Measurements from ENCODE around the gene CUX1.
"Not testable (repeated sequence)": the region's sequence is repeated elsewhere in the genome, so short reads cannot be mapped to it uniquely, and the experiment has no call there.

Gene CUX1

DNA sequence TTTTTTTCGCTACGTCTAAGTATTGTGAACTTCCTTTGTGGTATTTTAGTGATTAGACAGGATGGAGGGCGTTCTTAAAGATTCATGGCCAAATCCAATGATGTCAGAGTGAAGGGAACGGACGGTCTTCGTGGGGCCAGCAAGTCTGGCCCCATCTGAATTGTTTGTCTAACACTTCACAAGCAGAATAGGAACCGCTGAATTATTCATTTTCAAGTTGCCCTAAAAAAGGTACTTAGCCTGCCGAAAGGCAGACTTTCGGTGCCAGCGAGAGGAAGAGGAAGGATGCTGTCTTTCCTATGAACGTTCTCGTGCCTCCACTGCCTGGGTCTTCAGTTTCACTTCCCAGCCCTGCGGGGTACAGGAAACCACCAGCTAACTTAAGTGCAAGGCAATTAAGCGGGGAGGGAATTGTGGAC lies 323.5 kb downstream of the CUX1 start:
- no peak for DNase-seq (ENCODE audit: extremely low spot score, insufficient read length, low read depth)

GRCh38 chr7:102142433-102142832 lies 325.0 kb downstream of the CUX1 start:
- FAIRE-seq; DNase-seq (ENCODE audit: extremely low spot score, insufficient read length, low read depth): not testable (repeated sequence)

More for the DNA sequence above, 323.5 kb downstream of the CUX1 start:
- peak; percentile 81 for FAIRE-seq

- FAIRE-seq (no peak), DNase-seq (ENCODE audit: extremely low spot score, insufficient read length, low read depth) (no peak)
These were observed 328.7 kb downstream of the CUX1 start for GRCh38 chr7:102146122-102146521.

GRCh38 chr7:102147008-102147407 lies 329.6 kb downstream of the CUX1 start:
- DNase-seq (ENCODE audit: extremely low spot score, insufficient read length, low read depth) = no peak

GRCh38 chr7:102148799-102149198 lies 331.4 kb downstream of the CUX1 start:
- FAIRE-seq (no peak), DNase-seq (ENCODE audit: extremely low spot score, insufficient read length, low read depth) (no peak)

More at GRCh38 chr7:102147008-102147407, 329.6 kb downstream of the CUX1 start:
- no peak for FAIRE-seq

GRCh38 chr7:102149416-102149815 lies 332.0 kb downstream of the CUX1 start:
- FAIRE-seq (no peak), DNase-seq (ENCODE audit: extremely low spot score, insufficient read length, low read depth) (no peak)

GRCh38 chr7:102150266-102150665 lies 332.8 kb downstream of the CUX1 start:
- FAIRE-seq = no peak
- DNase-seq (ENCODE audit: extremely low spot score, insufficient read length, low read depth) = no peak

DNA sequence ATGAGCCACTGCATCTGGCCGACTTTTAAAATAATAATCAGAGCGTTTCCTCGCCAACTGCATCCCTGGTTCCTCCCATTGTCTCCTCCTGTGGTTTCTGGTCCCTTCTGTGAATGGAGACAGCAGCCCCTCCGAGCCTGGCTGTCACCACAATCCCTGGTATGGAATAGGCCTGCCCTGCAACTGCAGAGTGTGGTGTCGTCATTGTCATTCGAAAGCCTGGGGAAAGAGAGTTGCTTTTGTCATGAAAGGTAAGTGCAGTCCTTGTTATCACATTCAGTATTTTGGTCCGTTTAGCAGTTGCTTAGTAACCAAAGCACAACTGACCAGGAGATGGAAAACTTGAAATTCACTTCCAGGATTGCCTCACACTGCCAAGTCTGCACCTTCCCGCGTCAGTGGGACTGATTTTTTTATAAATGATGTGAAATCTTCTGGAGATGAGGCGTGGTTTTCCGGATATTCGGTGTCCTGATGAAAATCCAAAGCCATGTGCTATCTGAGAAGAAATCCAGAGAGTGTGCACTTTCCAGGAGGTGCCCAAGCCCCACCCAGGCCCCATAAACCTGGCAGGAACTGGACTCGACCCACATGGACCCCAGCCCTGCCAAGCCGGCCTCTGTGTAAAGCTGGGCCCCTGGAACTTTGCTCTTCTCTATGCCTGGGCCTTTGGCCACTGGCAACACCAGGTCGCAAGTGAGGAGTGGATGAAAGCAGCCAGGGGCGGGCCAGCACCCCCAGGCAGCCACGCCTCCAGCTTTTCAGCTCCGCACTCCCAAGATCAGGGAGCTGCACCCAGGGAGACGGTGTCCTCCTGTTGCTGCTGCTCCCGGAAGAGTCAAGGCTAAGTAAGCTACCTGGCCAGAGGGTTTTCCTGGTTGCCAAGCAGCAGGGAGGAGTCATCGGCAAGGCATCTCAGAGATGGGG lies 335.5 kb downstream of the CUX1 start:
- FAIRE-seq = no peak
- no peak for DNase-seq (ENCODE audit: extremely low spot score, insufficient read length, low read depth)

- DNase-seq (ENCODE audit: extremely low spot score, insufficient read length, low read depth) = no peak
These were observed 336.1 kb downstream of the CUX1 start for GRCh38 chr7:102153599-102153946.

GRCh38 chr7:102154425-102154824 lies 337.0 kb downstream of the CUX1 start:
- no peak for DNase-seq (ENCODE audit: extremely low spot score, insufficient read length, low read depth)
- no peak for FAIRE-seq

More at GRCh38 chr7:102153599-102153946, 336.1 kb downstream of the CUX1 start:
- FAIRE-seq = no peak

DNA sequence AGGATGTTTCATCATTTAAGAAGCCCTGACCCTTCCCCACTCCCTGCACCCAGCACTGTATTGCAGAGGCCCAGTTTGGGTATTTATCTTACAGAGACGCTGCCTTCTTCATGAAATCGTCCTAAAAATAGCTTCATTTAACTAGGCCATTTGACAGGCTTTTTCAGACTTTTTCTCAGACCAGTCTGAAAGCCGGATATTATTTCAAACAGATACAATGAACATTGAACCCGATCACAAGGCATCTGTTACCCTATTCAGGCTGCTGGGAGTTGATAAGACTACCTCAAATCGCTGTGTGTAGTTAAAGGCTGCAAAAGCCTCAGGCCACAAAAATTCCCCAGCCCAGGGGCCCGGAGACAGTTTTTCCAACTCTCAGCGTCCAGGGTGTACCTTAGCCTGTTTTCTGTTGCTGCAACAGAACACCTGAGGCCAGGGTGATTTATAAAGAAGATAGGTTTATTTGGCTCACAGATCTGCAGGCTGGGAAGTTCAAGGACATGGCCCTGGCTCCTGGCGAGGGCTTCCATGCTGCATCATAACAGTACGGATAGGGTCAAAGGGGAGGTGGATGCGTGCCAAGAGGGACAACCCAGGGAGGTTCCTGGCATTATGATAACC lies 338.5 kb downstream of the CUX1 start:
- no peak for FAIRE-seq
- DNase-seq (ENCODE audit: extremely low spot score, insufficient read length, low read depth) = no peak

GRCh38 chr7:102156867-102157266 lies 339.4 kb downstream of the CUX1 start:
- no peak for FAIRE-seq
- DNase-seq (ENCODE audit: extremely low spot score, insufficient read length, low read depth) = no peak

GRCh38 chr7:102165136-102165535 lies 347.7 kb downstream of the CUX1 start:
- FAIRE-seq (no peak), DNase-seq (ENCODE audit: extremely low spot score, insufficient read length, low read depth) (no peak)

DNA sequence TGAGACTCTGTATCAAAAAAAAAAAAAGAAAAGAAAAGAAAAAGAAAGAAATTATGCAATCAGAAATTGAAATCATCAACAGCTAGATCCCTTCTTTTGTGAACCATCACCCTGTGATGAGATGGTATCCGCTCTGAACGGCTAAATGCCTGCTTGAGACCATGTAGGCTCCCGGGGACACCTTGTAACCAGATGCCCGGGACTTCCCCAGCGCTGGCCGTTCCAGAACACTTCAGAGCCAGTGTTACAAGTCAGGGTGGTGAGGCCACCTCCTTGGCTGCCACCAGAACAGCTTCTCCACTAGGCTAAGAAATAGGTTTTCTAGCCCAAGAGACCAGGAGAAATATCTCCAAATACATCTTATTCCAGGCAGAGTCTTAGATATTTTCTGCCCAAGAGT lies 349.8 kb downstream of the CUX1 start:
- DNase-seq (ENCODE audit: extremely low spot score, insufficient read length, low read depth) (no peak), FAIRE-seq (no peak)

GRCh38 chr7:102169651-102170392 lies 352.4 kb downstream of the CUX1 start:
- FAIRE-seq (no peak), DNase-seq (ENCODE audit: extremely low spot score, insufficient read length, low read depth) (no peak)

DNA sequence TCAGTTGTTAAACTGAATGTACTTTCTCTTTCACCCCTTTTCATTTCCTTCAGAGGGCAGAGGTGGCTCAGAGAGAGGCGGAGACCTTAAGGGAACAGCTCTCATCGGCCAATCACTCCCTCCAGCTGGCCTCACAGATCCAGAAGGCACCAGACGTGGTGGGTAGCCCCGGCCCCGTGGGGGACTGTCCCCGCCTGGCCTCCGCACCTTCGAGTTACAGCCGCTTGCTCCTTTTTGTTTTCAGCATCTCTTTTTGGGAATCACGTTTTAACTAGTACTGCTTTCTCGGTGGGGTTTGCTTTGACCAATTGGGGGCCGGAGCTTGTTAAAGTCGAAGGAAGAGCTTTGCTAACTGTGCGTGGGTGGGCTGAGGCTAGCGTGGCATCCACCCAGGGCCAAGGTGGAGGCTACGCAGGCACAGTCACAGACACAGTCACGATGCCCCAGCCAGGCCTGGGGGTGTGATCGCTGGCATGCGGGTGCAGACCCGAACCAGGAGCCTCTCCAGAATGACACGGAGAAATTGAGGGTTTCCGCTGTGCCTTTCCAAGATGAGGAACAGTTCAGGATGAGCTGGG lies 353.1 kb downstream of the CUX1 start:
- DNase-seq (ENCODE audit: extremely low spot score, insufficient read length, low read depth) = no peak
- no peak for FAIRE-seq

DNA sequence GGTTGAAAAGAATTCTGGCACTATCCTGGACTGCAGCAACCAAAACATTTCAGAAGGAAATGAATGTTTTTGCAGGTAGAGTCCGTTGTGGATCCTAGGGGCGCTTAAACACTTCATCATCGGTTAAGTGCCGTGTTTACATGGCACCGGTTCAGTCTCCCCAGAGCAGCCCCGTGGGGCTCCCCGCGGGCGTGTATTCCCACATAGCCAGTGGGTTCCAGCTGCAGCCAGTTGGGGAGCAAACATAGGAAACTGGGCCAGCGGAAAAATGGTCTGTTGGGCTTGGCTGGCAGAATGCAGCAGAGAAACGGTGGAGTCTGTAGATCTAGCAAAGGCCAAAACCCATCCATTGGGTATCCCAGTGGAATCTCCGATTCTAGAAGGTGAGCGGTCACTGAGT lies 356.2 kb downstream of the CUX1 start:
- no peak for FAIRE-seq
- no peak for DNase-seq (ENCODE audit: extremely low spot score, insufficient read length, low read depth)

DNA sequence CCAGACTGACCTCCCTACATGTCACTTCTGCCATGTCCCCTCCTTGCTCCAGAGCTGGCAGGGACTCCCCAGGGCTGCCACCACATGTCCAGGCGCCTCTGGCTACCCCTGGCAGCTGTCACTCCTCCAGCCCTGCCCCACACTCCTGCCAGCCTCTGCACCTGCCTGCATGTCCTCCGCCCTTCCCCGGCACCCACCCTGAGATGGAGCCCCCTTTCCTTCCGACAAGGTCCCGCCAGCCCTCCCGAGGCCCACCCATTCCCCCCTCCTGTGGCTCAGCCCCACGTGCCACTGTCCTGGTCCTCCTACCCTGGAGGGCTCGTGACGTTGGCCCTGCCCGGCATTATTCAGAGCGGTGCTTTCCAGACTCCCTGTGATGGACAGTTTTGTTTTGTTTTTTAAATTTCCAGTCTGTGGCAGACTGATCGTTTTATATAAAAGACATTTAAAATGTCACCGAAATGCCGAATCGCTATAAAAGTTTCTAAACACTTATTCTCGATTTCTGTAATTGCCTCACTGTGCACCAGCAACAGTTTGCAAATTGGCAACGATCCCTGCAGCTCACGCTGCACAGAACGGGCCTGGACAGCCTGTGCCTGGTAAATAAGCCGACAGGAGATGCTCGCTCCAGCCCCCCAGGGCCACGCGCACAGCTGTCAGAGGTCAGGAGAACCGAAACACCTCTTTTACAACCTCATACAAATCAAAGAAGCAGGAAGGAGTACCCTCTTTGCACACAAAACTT lies 358.2 kb downstream of the CUX1 start:
- DNase-seq (ENCODE audit: extremely low spot score, insufficient read length, low read depth) (no peak), FAIRE-seq (no peak)

DNA sequence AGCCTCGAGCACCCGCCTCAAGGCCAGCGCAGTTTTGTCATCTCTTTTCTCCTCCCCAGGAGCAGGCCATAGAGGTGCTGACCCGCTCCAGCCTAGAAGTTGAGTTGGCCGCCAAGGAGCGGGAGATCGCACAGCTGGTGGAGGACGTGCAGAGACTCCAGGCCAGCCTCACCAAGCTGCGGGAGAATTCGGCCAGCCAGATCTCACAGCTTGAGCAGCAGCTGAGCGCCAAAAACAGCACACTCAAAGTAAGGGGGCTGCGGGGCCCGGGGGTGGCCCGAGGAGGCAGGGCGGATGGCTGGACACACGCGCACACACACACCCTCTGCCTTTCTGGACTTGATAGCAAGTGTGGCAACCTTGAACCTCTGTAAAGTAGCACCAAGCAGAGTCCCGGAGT lies 361.0 kb downstream of the CUX1 start:
- no peak for DNase-seq (ENCODE audit: extremely low spot score, insufficient read length, low read depth)
- no peak for FAIRE-seq

GRCh38 chr7:102180727-102181126 lies 363.3 kb downstream of the CUX1 start:
- DNase-seq (ENCODE audit: extremely low spot score, insufficient read length, low read depth) (no peak), FAIRE-seq (no peak)

All from GM18507 (cell line).